ENCODE measurements around the gene LRRFIP1.

Gene LRRFIP1

DNA sequence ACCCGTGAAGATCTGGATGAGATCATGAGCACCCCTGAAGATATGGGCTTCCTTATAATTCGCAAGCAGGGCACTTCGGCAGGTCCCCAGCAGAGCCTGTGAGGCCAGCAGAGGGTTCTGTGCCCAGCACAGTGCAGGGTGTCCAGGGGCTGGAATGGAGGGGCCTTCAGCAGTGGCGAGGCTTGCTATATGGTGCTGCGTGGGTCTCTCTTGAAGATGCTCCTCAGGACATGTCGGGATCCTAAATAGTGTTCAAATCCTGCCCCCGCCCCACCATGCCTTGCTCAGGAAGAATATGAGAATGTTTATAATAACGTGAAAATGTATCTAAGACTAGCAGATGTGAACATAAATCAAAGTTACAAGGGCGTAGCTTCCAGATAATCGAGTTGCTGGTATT lies 110.9 kb downstream of the LRRFIP1 start:
- peaks cover 0 to 14% of the 10 kb centered on the region in 2 donors for H3K36me3 ChIP-seq (replicated peaks in 1 of 2; ENCODE audit: control insufficient read depth in 2 of 2, insufficient read depth in 2 of 2, low read length in 2 of 2)
- no peak overlapping the region for H4K8ac ChIP-seq (ENCODE audit: low read depth, low read length)
- no CpG with 5 or more reads among the region's 10 CpGs for WGBS, 2 donors (ENCODE audit: extremely low coverage in 2 of 2, insufficient read length in 2 of 2, insufficient replicate concordance in 1 of 2)

GRCh38 chr2:237739101-237739500 lies 111.7 kb downstream of the LRRFIP1 start:
- H3K23ac ChIP-seq (ENCODE audit: low read depth, low read length, poor library complexity), result no peak overlapping the region
- no peak overlapping the region for H3K4ac ChIP-seq (ENCODE audit: low read length)
- H3K14ac ChIP-seq (ENCODE audit: low read length), result no peak overlapping the region
- no peak overlapping the region for H3K4me3 ChIP-seq (ENCODE audit: low read length in 2 of 2)
- no peak overlapping the region for H2AK5ac ChIP-seq (ENCODE audit: low read depth, low read length)
- H4K91ac ChIP-seq (ENCODE audit: low read depth, low read length, poor library complexity), result no peak overlapping the region
- no peak overlapping the region for H2BK12ac ChIP-seq (ENCODE audit: low read length)
- no peaks in the 10 kb centered on the region for H3K9me3 ChIP-seq (replicated peaks in 1 of 2; ENCODE audit: control insufficient read depth in 2 of 2, insufficient read depth in 1 of 2, low read depth in 1 of 2, low read length in 2 of 2)
- H2BK15ac ChIP-seq (ENCODE audit: low read length), result no peak overlapping the region
- peak overlapping the region; percentile 31 for H3K9ac ChIP-seq (ENCODE audit: low read depth, low read length, poor library complexity)
- no peak overlapping the region for H2BK5ac ChIP-seq (ENCODE audit: low read length)
- no peak overlapping the region for H3K4me2 ChIP-seq (ENCODE audit: insufficient read depth, low read length, poor library complexity, severe bottlenecking)
- H3K18ac ChIP-seq (ENCODE audit: low read length), result no peak overlapping the region
- peaks cover 8 to 11% of the 10 kb centered on the region in 2 donors for H3K4me1 ChIP-seq (ENCODE audit: control insufficient read depth in 2 of 2, insufficient read depth in 1 of 2, low read depth in 1 of 2, low read length in 2 of 2)
- H3K79me1 ChIP-seq (ENCODE audit: low read depth, low read length), result no peaks in the 10 kb centered on the region
- H3K27ac ChIP-seq (replicated peaks; ENCODE audit: low read length), result no peak overlapping the region
- H3K27me3 ChIP-seq (ENCODE audit: control insufficient read depth in 3 of 3, insufficient read depth in 3 of 3, low read depth in 1 of 3, low read length in 3 of 3), result no peaks in the 10 kb centered on the region
- peaks cover 0 to 14% of the 10 kb centered on the region in 2 donors for H3K36me3 ChIP-seq (replicated peaks in 1 of 2; ENCODE audit: control insufficient read depth in 2 of 2, insufficient read depth in 2 of 2, low read length in 2 of 2)
- no peak overlapping the region for H2BK120ac ChIP-seq (ENCODE audit: low read depth, low read length)
- no peak overlapping the region for H4K8ac ChIP-seq (ENCODE audit: low read depth, low read length)
- H2AFZ ChIP-seq (ENCODE audit: low read length), result no peak overlapping the region
- WGBS, 2 donors (ENCODE audit: extremely low coverage in 2 of 2, insufficient read length in 2 of 2, insufficient replicate concordance in 1 of 2), result no CpG with 5 or more reads among the region's 15 CpGs
- DNase-seq (ENCODE audit: low spot score), result no peak

More for the DNA sequence above, 110.9 kb downstream of the LRRFIP1 start:
- no peak overlapping the region for H2BK120ac ChIP-seq (ENCODE audit: low read depth, low read length)
- no peak overlapping the region for H2AK5ac ChIP-seq (ENCODE audit: low read depth, low read length)
- no peak overlapping the region for H3K4ac ChIP-seq (ENCODE audit: low read length)
- H3K9ac ChIP-seq (ENCODE audit: low read depth, low read length, poor library complexity), result no peak overlapping the region
- no peak overlapping the region for H2BK5ac ChIP-seq (ENCODE audit: low read length)
- H3K27me3 ChIP-seq (ENCODE audit: control insufficient read depth in 3 of 3, insufficient read depth in 3 of 3, low read depth in 1 of 3, low read length in 3 of 3), result no peaks in the 10 kb centered on the region
- no peaks in the 10 kb centered on the region for H3K79me1 ChIP-seq (ENCODE audit: low read depth, low read length)
- H3K18ac ChIP-seq (ENCODE audit: low read length), result no peak overlapping the region
- no peak overlapping the region for H2BK12ac ChIP-seq (ENCODE audit: low read length)
- no peak overlapping the region for H2AFZ ChIP-seq (ENCODE audit: low read length)
- H3K27ac ChIP-seq (replicated peaks; ENCODE audit: low read length), result no peak overlapping the region
- H3K4me3 ChIP-seq (ENCODE audit: low read length in 2 of 2), result no peak overlapping the region
- no peak overlapping the region for H2BK15ac ChIP-seq (ENCODE audit: low read length)
- no peak overlapping the region for H3K14ac ChIP-seq (ENCODE audit: low read length)
- H3K4me1 ChIP-seq (ENCODE audit: control insufficient read depth in 2 of 2, insufficient read depth in 1 of 2, low read depth in 1 of 2, low read length in 2 of 2), result peaks cover 15 to 16% of the 10 kb centered on the region in 2 donors
- no peak overlapping the region for H4K91ac ChIP-seq (ENCODE audit: low read depth, low read length, poor library complexity)
- no peak overlapping the region for H3K23ac ChIP-seq (ENCODE audit: low read depth, low read length, poor library complexity)
- H3K9me3 ChIP-seq (replicated peaks in 1 of 2; ENCODE audit: control insufficient read depth in 2 of 2, insufficient read depth in 1 of 2, low read depth in 1 of 2, low read length in 2 of 2), result no peaks in the 10 kb centered on the region
- H3K4me2 ChIP-seq (ENCODE audit: insufficient read depth, low read length, poor library complexity, severe bottlenecking), result no peak overlapping the region
- DNase-seq (ENCODE audit: low spot score), result no peak

DNA sequence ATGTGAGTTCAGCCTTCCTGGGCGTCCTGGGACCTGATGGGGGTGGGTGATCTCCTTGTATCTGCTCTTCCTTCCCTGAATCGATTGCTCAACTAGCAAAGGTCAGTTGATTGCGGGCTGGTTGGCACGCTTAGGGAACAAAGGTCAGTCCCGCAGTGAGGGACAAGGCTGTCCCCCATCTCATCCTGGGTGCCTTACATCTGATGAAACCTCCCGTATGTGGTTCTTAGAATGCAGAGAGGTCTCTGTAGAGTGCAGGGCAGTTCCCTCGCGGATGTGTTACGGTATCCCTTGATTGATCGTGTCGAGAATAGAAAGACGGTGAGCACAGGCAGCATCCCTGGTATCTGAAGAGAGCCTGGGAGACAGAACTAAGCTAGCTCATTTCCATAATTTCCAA lies 114.8 kb downstream of the LRRFIP1 start:
- WGBS, 2 donors (ENCODE audit: extremely low coverage in 2 of 2, insufficient read length in 2 of 2, insufficient replicate concordance in 1 of 2), result no CpG with 5 or more reads among the region's 12 CpGs
- H3K79me1 ChIP-seq (ENCODE audit: low read depth, low read length), result no peaks in the 10 kb centered on the region
- H2AK5ac ChIP-seq (ENCODE audit: low read depth, low read length), result no peak overlapping the region
- H2BK12ac ChIP-seq (ENCODE audit: low read length), result no peak overlapping the region
- no peaks in the 10 kb centered on the region for H3K9me3 ChIP-seq (replicated peaks in 1 of 2; ENCODE audit: control insufficient read depth in 2 of 2, insufficient read depth in 1 of 2, low read depth in 1 of 2, low read length in 2 of 2)
- no peak overlapping the region for H3K23ac ChIP-seq (ENCODE audit: low read depth, low read length, poor library complexity)
- H2AFZ ChIP-seq (ENCODE audit: low read length), result no peak overlapping the region
- peaks cover 3 to 8% of the 10 kb centered on the region in 2 donors for H3K4me1 ChIP-seq (ENCODE audit: control insufficient read depth in 2 of 2, insufficient read depth in 1 of 2, low read depth in 1 of 2, low read length in 2 of 2)
- H3K4me3 ChIP-seq (ENCODE audit: low read length in 2 of 2), result no peak overlapping the region
- H3K14ac ChIP-seq (ENCODE audit: low read length), result no peak overlapping the region
- H2BK5ac ChIP-seq (ENCODE audit: low read length), result no peak overlapping the region
- H3K27ac ChIP-seq (replicated peaks; ENCODE audit: low read length), result no peak overlapping the region
- no peak overlapping the region for H2BK15ac ChIP-seq (ENCODE audit: low read length)
- H4K8ac ChIP-seq (ENCODE audit: low read depth, low read length), result no peak overlapping the region
- no peak overlapping the region for H3K4ac ChIP-seq (ENCODE audit: low read length)
- no peak for DNase-seq (ENCODE audit: low spot score)
- no peak overlapping the region for H4K91ac ChIP-seq (ENCODE audit: low read depth, low read length, poor library complexity)
- no peak overlapping the region for H2BK120ac ChIP-seq (ENCODE audit: low read depth, low read length)
- H3K4me2 ChIP-seq (ENCODE audit: insufficient read depth, low read length, poor library complexity, severe bottlenecking), result no peak overlapping the region
- no peak overlapping the region for H3K9ac ChIP-seq (ENCODE audit: low read depth, low read length, poor library complexity)
- H3K27me3 ChIP-seq (ENCODE audit: control insufficient read depth in 3 of 3, insufficient read depth in 3 of 3, low read depth in 1 of 3, low read length in 3 of 3), result no peaks in the 10 kb centered on the region
- peaks cover 0 to 6% of the 10 kb centered on the region in 2 donors for H3K36me3 ChIP-seq (replicated peaks in 1 of 2; ENCODE audit: control insufficient read depth in 2 of 2, insufficient read depth in 2 of 2, low read length in 2 of 2)
- H3K18ac ChIP-seq (ENCODE audit: low read length), result no peak overlapping the region

DNA sequence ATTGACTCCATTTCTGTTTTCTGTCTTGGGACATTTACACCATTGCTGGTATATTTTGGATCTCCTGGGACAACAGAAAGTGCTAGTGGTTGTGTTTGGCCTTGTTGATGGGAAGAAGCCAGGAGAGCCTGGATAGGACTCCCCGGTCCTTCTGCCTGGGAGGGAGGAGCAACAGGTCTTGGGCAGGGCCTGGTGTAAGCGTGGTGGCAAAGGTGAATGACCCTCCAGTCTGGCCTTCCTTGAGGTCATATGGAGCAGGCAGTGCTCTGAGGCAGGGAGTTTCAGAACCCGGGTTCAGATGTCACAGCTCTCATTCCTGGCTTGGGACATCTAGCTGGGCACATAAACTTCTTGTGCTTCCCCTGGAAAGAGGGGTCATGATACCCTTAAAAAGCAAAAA lies 115.2 kb downstream of the LRRFIP1 start:
- WGBS, 2 donors (ENCODE audit: extremely low coverage in 2 of 2, insufficient read length in 2 of 2, insufficient replicate concordance in 1 of 2), result no CpG with 5 or more reads among the region's 3 CpGs
- no peaks in the 10 kb centered on the region for H3K79me1 ChIP-seq (ENCODE audit: low read depth, low read length)
- peaks cover 0 to 4% of the 10 kb centered on the region in 2 donors for H3K36me3 ChIP-seq (replicated peaks in 1 of 2; ENCODE audit: control insufficient read depth in 2 of 2, insufficient read depth in 2 of 2, low read length in 2 of 2)
- H3K9ac ChIP-seq (ENCODE audit: low read depth, low read length, poor library complexity), result no peak overlapping the region
- no peak overlapping the region for H2AFZ ChIP-seq (ENCODE audit: low read length)
- H3K23ac ChIP-seq (ENCODE audit: low read depth, low read length, poor library complexity), result no peak overlapping the region
- H3K9me3 ChIP-seq (replicated peaks in 1 of 2; ENCODE audit: control insufficient read depth in 2 of 2, insufficient read depth in 1 of 2, low read depth in 1 of 2, low read length in 2 of 2), result no peaks in the 10 kb centered on the region
- H2AK5ac ChIP-seq (ENCODE audit: low read depth, low read length), result no peak overlapping the region
- H3K4ac ChIP-seq (ENCODE audit: low read length), result no peak overlapping the region
- no peak overlapping the region for H3K4me2 ChIP-seq (ENCODE audit: insufficient read depth, low read length, poor library complexity, severe bottlenecking)
- H3K18ac ChIP-seq (ENCODE audit: low read length), result no peak overlapping the region
- no peak overlapping the region for H2BK120ac ChIP-seq (ENCODE audit: low read depth, low read length)
- no peaks in the 10 kb centered on the region for H3K27me3 ChIP-seq (ENCODE audit: control insufficient read depth in 3 of 3, insufficient read depth in 3 of 3, low read depth in 1 of 3, low read length in 3 of 3)
- peaks cover 3 to 8% of the 10 kb centered on the region in 2 donors for H3K4me1 ChIP-seq (ENCODE audit: control insufficient read depth in 2 of 2, insufficient read depth in 1 of 2, low read depth in 1 of 2, low read length in 2 of 2)
- H4K8ac ChIP-seq (ENCODE audit: low read depth, low read length), result no peak overlapping the region
- no peak overlapping the region for H2BK5ac ChIP-seq (ENCODE audit: low read length)
- no peak overlapping the region for H3K4me3 ChIP-seq (ENCODE audit: low read length in 2 of 2)
- no peak overlapping the region for H3K14ac ChIP-seq (ENCODE audit: low read length)
- H3K27ac ChIP-seq (replicated peaks; ENCODE audit: low read length), result no peak overlapping the region
- H2BK12ac ChIP-seq (ENCODE audit: low read length), result no peak overlapping the region
- DNase-seq (ENCODE audit: low spot score), result no peak
- no peak overlapping the region for H4K91ac ChIP-seq (ENCODE audit: low read depth, low read length, poor library complexity)
- H2BK15ac ChIP-seq (ENCODE audit: low read length), result no peak overlapping the region
